HepG2 (cell line): ENCODE data around the gene KISS1R. TPM values are rescaled to one million over a fixed set of nuclear protein-coding genes. Genes with fewer than 3 reads are reported as not detected.

Source experiments
- BRCA1 ChIP-seq: sonication (generic); formaldehyde crosslinking; IDR thresholded peaks from 2 replicates; pipeline ENCODE4 v1.4.0; 2020; ENCODE audit warnings: missing genetic modification reagents
- CHCHD3 ChIP-seq: sonication (generic); formaldehyde crosslinking; IDR thresholded peaks from 2 replicates; pipeline ENCODE4 v1.8.0; 2022; ENCODE audit warnings: mild to moderate bottlenecking, missing genetic modification reagents, moderate library complexity
- FOXA3 ChIP-seq: IDR thresholded peaks from 2 replicates; pipeline ENCODE4 v1.6.1; 2016; ENCODE audit warnings: missing genetic modification reagents, missing compliant biosample characterization
- NFKB2 ChIP-seq: sonication (generic); formaldehyde crosslinking; IDR thresholded peaks from 2 replicates; pipeline ENCODE4 v1.4.0; 2020; ENCODE audit warnings: missing genetic modification reagents, borderline replicate concordance
- PCBP1 ChIP-seq: fragments of 200-400 bp; formaldehyde crosslinking; IDR thresholded peaks from 2 replicates; pipeline ENCODE4 v1.6.1; 2017; ENCODE audit warnings: mild to moderate bottlenecking, low read depth, low read length, borderline replicate concordance
- POGZ ChIP-seq: sonication (generic); formaldehyde crosslinking; IDR thresholded peaks from 2 replicates; pipeline ENCODE4 v1.4.0; 2020; ENCODE audit warnings: mild to moderate bottlenecking, missing genetic modification reagents
- SRSF9 ChIP-seq: fragments of 200-400 bp; formaldehyde crosslinking; IDR thresholded peaks from 2 replicates; pipeline ENCODE4 v1.6.1; 2018; ENCODE audit warnings: borderline replicate concordance, mild to moderate bottlenecking, low read depth, low read length; ENCODE audit not compliant: insufficient read depth, poor library complexity, severe bottlenecking
- ZBTB21 ChIP-seq: sonication (generic); formaldehyde crosslinking; IDR thresholded peaks from 2 replicates; pipeline ENCODE4 v1.4.0; 2020; ENCODE audit warnings: missing genetic modification reagents
- ZHX2 ChIP-seq, 2 experiments: sonication (generic) in 1 of 2; formaldehyde crosslinking in 1 of 2; IDR thresholded peaks; 2 replicates each; pipeline versions ENCODE4 v1.6.1 to v1.9.0; 2014 to 2022; ENCODE audit warnings: antibody characterized with exemption in 1 of 2, borderline replicate concordance in 1 of 2, inconsistent platforms in 1 of 2, low read depth in 1 of 2, missing genetic modification reagents in 1 of 2
- ZNF138 ChIP-seq: sonication (generic); formaldehyde crosslinking; IDR thresholded peaks from 2 replicates; pipeline ENCODE4 v1.5.0; 2020; ENCODE audit warnings: mild to moderate bottlenecking, low read depth, missing genetic modification reagents
- ZNF317 ChIP-seq: sonication (generic); formaldehyde crosslinking; IDR thresholded peaks from 2 replicates; pipeline ENCODE4 v1.5.0; 2020; ENCODE audit warnings: mild to moderate bottlenecking, missing genetic modification reagents
- ZNF367 ChIP-seq: sonication (generic); formaldehyde crosslinking; IDR thresholded peaks from 2 replicates; pipeline ENCODE4 v1.4.0; 2020; ENCODE audit warnings: missing genetic modification reagents, borderline replicate concordance
- ZNF557 ChIP-seq: sonication (generic); formaldehyde crosslinking; IDR thresholded peaks from 2 replicates; pipeline ENCODE4 v1.4.0; 2020; ENCODE audit warnings: missing genetic modification reagents
- ZNF562 ChIP-seq: sonication (generic); formaldehyde crosslinking; IDR thresholded peaks from 2 replicates; pipeline ENCODE4 v1.8.0; 2022; ENCODE audit warnings: missing genetic modification reagents, borderline replicate concordance
- ZNF589 ChIP-seq: sonication (generic); formaldehyde crosslinking; conservative IDR thresholded peaks from 2 replicates; pipeline ENCODE4 v1.8.0; 2022; ENCODE audit warnings: mild to moderate bottlenecking, moderate library complexity, missing genetic modification reagents
- ZNF768 ChIP-seq: sonication (generic); formaldehyde crosslinking; IDR thresholded peaks from 2 replicates; pipeline ENCODE4 v1.4.0; 2020; ENCODE audit warnings: missing genetic modification reagents
- ZNF772 ChIP-seq: sonication (generic); formaldehyde crosslinking; IDR thresholded peaks from 2 replicates; pipeline ENCODE4 v1.5.0; 2020; ENCODE audit warnings: mild to moderate bottlenecking, missing genetic modification reagents
- ZNF776 ChIP-seq: sonication (generic); formaldehyde crosslinking; IDR thresholded peaks from 2 replicates; pipeline ENCODE4 v1.4.0; 2020; ENCODE audit warnings: mild to moderate bottlenecking, missing genetic modification reagents
- ZNF782 ChIP-seq: sonication (generic); formaldehyde crosslinking; IDR thresholded peaks from 2 replicates; pipeline ENCODE4 v1.4.0; 2020; ENCODE audit warnings: missing genetic modification reagents, mild to moderate bottlenecking, borderline replicate concordance
- ZNF841 ChIP-seq: sonication (generic); formaldehyde crosslinking; IDR thresholded peaks from 2 replicates; pipeline ENCODE4 v1.8.1; 2023; ENCODE audit warnings: missing genetic modification reagents, borderline replicate concordance
- polyA plus RNA-seq, 8 experiments: library from polyadenylated mRNA; depleted of rRNA in 3 of 8; stranded (reverse) in 7 of 8; unstranded in 1 of 8; fragments of >200 nt; fragmentation: Illumina TruSeq in 4 of 8; extraction: Trizol in 4 of 8; gene quantifications; 2 replicates each; pipeline versions ENCODE4 v1.2.1 to v1.2.3, GENCODE V29; 2011 to 2016; ENCODE audit warnings: low read depth in 4 of 8, missing spikeins in 1 of 8, mixed read lengths in 1 of 8; ENCODE audit not compliant: insufficient read depth in 1 of 8
- total RNA-seq, 5 experiments: library from RNA; depleted of rRNA; stranded (reverse); fragments of >200 nt; fragmentation: Illumina TruSeq; extraction: Trizol; gene quantifications; 2 replicates each; pipeline ENCODE4 v1.2.3, GENCODE V29; 2016; ENCODE audit warnings: low read depth in 1 of 5
- TF ChIP-seq, protein P1 (sequence below): sonication (generic); formaldehyde crosslinking; IDR thresholded peaks from 2 replicates; pipeline ENCODE4 v1.4.0; 2020; ENCODE audit warnings: missing genetic modification reagents, mild to moderate bottlenecking, borderline replicate concordance
- TF ChIP-seq, protein P2 (sequence below): sonication (generic); formaldehyde crosslinking; IDR thresholded peaks from 2 replicates; pipeline ENCODE4 v1.5.0; 2020; ENCODE audit warnings: mild to moderate bottlenecking, missing genetic modification reagents

Gene KISS1R
- total and polyA plus RNA-seq, 2 of the 13 experiments (the other 11 are each of a cell fraction or from before 2014, with no cell fraction given), result 1.1 to 10.2 TPM

DNA sequence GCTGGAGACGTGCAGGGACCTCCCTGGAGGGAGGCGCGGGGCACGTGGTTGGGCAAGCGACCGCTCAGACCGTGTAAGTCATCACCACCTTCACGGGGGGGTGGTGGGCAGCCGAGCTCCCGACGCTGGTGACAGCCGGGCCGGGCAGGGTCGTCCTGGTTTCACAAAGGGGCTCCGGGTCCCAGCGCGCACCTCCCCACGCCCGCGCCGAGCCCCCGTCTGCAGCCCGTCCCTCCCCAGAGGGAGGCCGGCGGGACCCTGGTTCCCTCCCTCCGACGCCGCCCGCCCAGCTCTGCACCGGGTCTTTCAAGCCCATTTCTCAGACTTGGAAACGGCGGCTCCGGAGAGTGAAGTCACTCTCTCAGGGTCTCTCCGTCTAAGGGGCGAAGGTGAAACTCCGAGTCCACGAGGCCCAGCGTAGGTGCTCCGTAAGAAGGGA lies 8.0 kb downstream of the KISS1R start (continued):
- TF ChIP-seq ZNF367 (no peak), ZNF841 (CRISPR knock-in tag) (no peak), ZNF772 (CRISPR knock-in tag) (no peak; the same call in 1 of the 2 replicates), ZBTB21 (no peak), PCBP1 (no peak), ZNF557 (CRISPR knock-in tag) (no peak), ZNF782 (CRISPR knock-in tag) (no peak), NFKB2 (CRISPR knock-in tag) (peak; percentile 75; the same call in 1 of the 2 replicates), ZNF138 (no peak), CHCHD3 (no peak), ZNF768 (CRISPR knock-in tag) (peak; percentile 82), BRCA1 (CRISPR knock-in tag) (no peak), FOXA3 (CRISPR knock-in tag) (no peak), POGZ (0 out of 2 replicates have a peak, but pooled peaks have one; percentile 10), SRSF9 (no peak), ZNF776 (0 out of 2 replicates have a peak, but pooled peaks have one; percentile 32), ZNF562 (CRISPR knock-in tag) (no peak), ZNF589 (no peak), ZNF317 (CRISPR knock-in tag) (0 out of 2 replicates have a peak, but pooled peaks have one; percentile 19), ZHX2 (IDR thresholded peaks at IDR 0.05; ENCODE audit: low read depth) (0 out of 2 replicates have a peak, but pooled peaks have one; percentile 11), ZHX2 (CRISPR knock-in tag; IDR thresholded peaks at IDR 0.05; ENCODE audit: borderline replicate concordance) (no peak)
- TF ChIP-seq, protein P1, sequence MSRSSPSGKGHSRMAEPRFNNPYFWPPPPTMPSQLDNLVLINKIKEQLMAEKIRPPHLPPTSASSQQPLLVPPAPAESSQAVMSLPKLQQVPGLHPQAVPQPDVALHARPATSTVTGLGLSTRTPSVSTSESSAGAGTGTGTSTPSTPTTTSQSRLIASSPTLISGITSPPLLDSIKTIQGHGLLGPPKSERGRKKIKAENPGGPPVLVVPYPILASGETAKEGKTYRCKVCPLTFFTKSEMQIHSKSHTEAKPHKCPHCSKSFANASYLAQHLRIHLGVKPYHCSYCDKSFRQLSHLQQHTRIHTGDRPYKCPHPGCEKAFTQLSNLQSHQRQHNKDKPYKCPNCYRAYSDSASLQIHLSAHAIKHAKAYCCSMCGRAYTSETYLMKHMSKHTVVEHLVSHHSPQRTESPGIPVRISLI (CRISPR knock-in tag), result no peak
- TF ChIP-seq, protein P2, sequence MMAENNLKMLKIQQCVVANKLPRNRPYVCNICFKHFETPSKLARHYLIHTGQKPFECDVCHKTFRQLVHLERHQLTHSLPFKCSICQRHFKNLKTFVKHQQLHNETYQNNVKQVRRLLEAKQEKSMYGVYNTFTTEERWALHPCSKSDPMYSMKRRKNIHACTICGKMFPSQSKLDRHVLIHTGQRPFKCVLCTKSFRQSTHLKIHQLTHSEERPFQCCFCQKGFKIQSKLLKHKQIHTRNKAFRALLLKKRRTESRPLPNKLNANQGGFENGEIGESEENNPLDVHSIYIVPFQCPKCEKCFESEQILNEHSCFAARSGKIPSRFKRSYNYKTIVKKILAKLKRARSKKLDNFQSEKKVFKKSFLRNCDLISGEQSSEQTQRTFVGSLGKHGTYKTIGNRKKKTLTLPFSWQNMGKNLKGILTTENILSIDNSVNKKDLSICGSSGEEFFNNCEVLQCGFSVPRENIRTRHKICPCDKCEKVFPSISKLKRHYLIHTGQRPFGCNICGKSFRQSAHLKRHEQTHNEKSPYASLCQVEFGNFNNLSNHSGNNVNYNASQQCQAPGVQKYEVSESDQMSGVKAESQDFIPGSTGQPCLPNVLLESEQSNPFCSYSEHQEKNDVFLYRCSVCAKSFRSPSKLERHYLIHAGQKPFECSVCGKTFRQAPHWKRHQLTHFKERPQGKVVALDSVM, result peak; percentile 45; the same call in 1 of the 2 replicates
